DOHH2 (cell line): ENCODE results near the gene CASTOR2.
"Not testable (repeated sequence)": the region's sequence is repeated elsewhere in the genome, so short reads cannot be mapped to it uniquely, and the experiment has no call there.

Source experiments
- CTCF ChIP-seq: fragments of 200-600 bp; sonication (generic); IDR thresholded peaks from one replicate; pipeline ENCODE4 v1.5.1; 2014; ENCODE audit warnings: antibody characterized with exemption, mild to moderate bottlenecking, low read depth, low read length; ENCODE audit not compliant: poor library complexity, severe bottlenecking
- EZH2phosphoT487 ChIP-seq: fragments of 200-600 bp; sonication (generic); IDR thresholded peaks from 2 replicates; pipeline ENCODE4 v1.6.1; 2017; ENCODE audit warnings: borderline replicate concordance, mild to moderate bottlenecking, antibody characterized with exemption, low read length, moderate library complexity, mixed read lengths

GRCh38 chr7:74922321-74922890 lies 42.1 kb upstream of the CASTOR2 start:
- TF ChIP-seq CTCF, EZH2phosphoT487: not testable (repeated sequence)
